H1 (cell line): Measurements from ENCODE around the gene MATN1. TPM values are rescaled to one million over a fixed set of nuclear protein-coding genes. Genes with fewer than 3 reads are reported as not detected.

Experiments
- CTCF ChIA-PET: fragments of 300-600 bp; sonication (Branson Sonifier 250); formaldehyde crosslinking; loops from one replicate; lab custom pipeline; 2021; ENCODE audit not compliant: partially characterized antibody; lab: Charles Lee
- POLR2A ChIA-PET: fragments of 300-600 bp; sonication (Branson Sonifier 250); formaldehyde crosslinking; loops from one replicate; lab custom pipeline; 2021; ENCODE audit warnings: inconsistent platforms; ENCODE audit not compliant: partially characterized antibody; lab: Charles Lee
- DNase-seq, 2 experiments: peaks; one replicate each; pipeline versions ENCODE4 v3.0.0 to v3.0.0-alpha.2; 2010 to 2022; ENCODE audit warnings: low spot score in 2 of 2, low read depth in 1 of 2, mixed read lengths in 1 of 2
- FAIRE-seq: peaks from 2 replicates; lab custom pipeline; 2011; peaks lifted over from hg19 to GRCh38; lab: Jason Lieb, UNC
- H2AFZ ChIP-seq: 2 replicates; pipeline ENCODE4 v1.8.1; 2012; ENCODE audit warnings: low read length, inconsistent platforms
- H2AK5ac ChIP-seq: 2 replicates; pipeline ENCODE4 v1.6.1; 2013; ENCODE audit warnings: low read depth, low read length
- H2BK120ac ChIP-seq: replicated peaks from 2 replicates; pipeline ENCODE3; 2013; ENCODE audit warnings: low read depth, low read length, inconsistent platforms
- H2BK12ac ChIP-seq: 2 replicates; pipeline ENCODE4 v1.6.1; 2013; ENCODE audit warnings: low read depth, low read length
- H2BK15ac ChIP-seq: 2 replicates; pipeline ENCODE4 v1.6.1; 2013; ENCODE audit warnings: low read length
- H2BK20ac ChIP-seq: 2 replicates; pipeline ENCODE4 v1.6.1; 2013; ENCODE audit warnings: low read length
- H2BK5ac ChIP-seq: 2 replicates; pipeline ENCODE4 v1.6.1; 2013; ENCODE audit warnings: low read depth, low read length
- H3K14ac ChIP-seq: 2 replicates; pipeline ENCODE4 v1.6.1; 2013; ENCODE audit warnings: inconsistent platforms; ENCODE audit not compliant: insufficient read length
- H3K18ac ChIP-seq: 2 replicates; pipeline ENCODE4 v1.6.1; 2013; ENCODE audit warnings: low read length; ENCODE audit errors: extremely low read depth
- H3K23ac ChIP-seq: 2 replicates; pipeline ENCODE4 v1.6.1; 2013; ENCODE audit warnings: inconsistent platforms; ENCODE audit not compliant: insufficient read length
- H3K23me2 ChIP-seq: 2 replicates; pipeline ENCODE4 v1.6.1; 2013; ENCODE audit warnings: low read depth, low read length
- H3K27ac ChIP-seq: 2 replicates; pipeline ENCODE4 v1.6.1; 2011; ENCODE audit warnings: low read depth, low read length, inconsistent platforms
- H3K27me3 ChIP-seq, 4 experiments: replicated peaks in 1 of 4; 1 replicate in 1 of 4; 2 replicates in 3 of 4; pipeline versions ENCODE4 v1.6.1 to v1.8.1; 2011 to 2013; ENCODE audit warnings: low read length in 3 of 4, mild to moderate bottlenecking in 3 of 4, inconsistent platforms in 2 of 4, mixed read lengths in 2 of 4, moderate library complexity in 1 of 4; ENCODE audit not compliant: control insufficient read depth in 3 of 4, insufficient read depth in 3 of 4; ENCODE audit errors: extremely low read depth in 1 of 4
- H3K36me3 ChIP-seq, 4 experiments: 2 replicates each; pipeline versions ENCODE4 v1.6.1 to v1.8.1; 2011 to 2013; ENCODE audit warnings: mild to moderate bottlenecking in 4 of 4, low read length in 3 of 4, moderate library complexity in 2 of 4, control low read depth in 1 of 4, inconsistent platforms in 1 of 4; ENCODE audit not compliant: insufficient read depth in 4 of 4, control insufficient read depth in 2 of 4
- H3K4ac ChIP-seq: replicated peaks from 2 replicates; pipeline ENCODE3; 2013; ENCODE audit warnings: low read length, low read depth, mixed read lengths, inconsistent platforms; ENCODE audit not compliant: insufficient read length
- H3K4me1 ChIP-seq, 4 experiments: replicated peaks in 1 of 4; 1 replicate in 1 of 4; 2 replicates in 3 of 4; pipeline versions ENCODE4 v1.6.1 to v1.8.1; 2011 to 2013; ENCODE audit warnings: low read length in 3 of 4, inconsistent platforms in 2 of 4, mixed read lengths in 1 of 4; ENCODE audit not compliant: insufficient read depth in 4 of 4, control insufficient read depth in 3 of 4
- H3K4me2 ChIP-seq, 2 experiments: 2 replicates each; pipeline versions ENCODE4 v1.6.1 to v1.8.1; 2011 to 2013; ENCODE audit warnings: low read depth in 2 of 2, low read length in 2 of 2, control low read depth in 1 of 2, inconsistent platforms in 1 of 2, mild to moderate bottlenecking in 1 of 2; ENCODE audit not compliant: insufficient read depth in 1 of 2
- H3K4me3 ChIP-seq, 4 experiments: fragments of 200-600, 300-600 bp in 1 of 4; sonication (generic), shearing (Covaris generic), sonication (Bioruptor Twin) in 1 of 4; 2 replicates each; pipeline versions ENCODE4 v1.5.1 to v1.8.1; 2011 to 2016; ENCODE audit warnings: low read length in 4 of 4, low read depth in 3 of 4, control low read depth in 2 of 4, inconsistent platforms in 2 of 4, mild to moderate bottlenecking in 2 of 4, mixed read lengths in 1 of 4, moderate library complexity in 1 of 4; ENCODE audit not compliant: insufficient read depth in 2 of 4; ENCODE audit errors: extremely low read depth in 1 of 4
- H3K56ac ChIP-seq: replicated peaks from 2 replicates; pipeline ENCODE3; 2013; ENCODE audit warnings: low read depth, mild to moderate bottlenecking, mixed read lengths, low read length, inconsistent platforms; ENCODE audit not compliant: insufficient read length
- H3K79me1 ChIP-seq: 2 replicates; pipeline ENCODE4 v1.6.1; 2013; ENCODE audit warnings: low read depth, low read length, control low read depth
- H3K79me2 ChIP-seq, 2 experiments: 2 replicates each; pipeline versions ENCODE4 v1.6.1 to v1.8.1; 2012 to 2013; ENCODE audit warnings: low read length in 2 of 2, mild to moderate bottlenecking in 2 of 2, inconsistent platforms in 1 of 2; ENCODE audit not compliant: insufficient read depth in 2 of 2, control insufficient read depth in 1 of 2
- H3K9ac ChIP-seq, 4 experiments: replicated peaks in 1 of 4; 1 replicate in 1 of 4; 2 replicates in 3 of 4; pipeline versions ENCODE4 v1.6.1 to v1.8.1; 2011 to 2013; ENCODE audit warnings: low read depth in 3 of 4, low read length in 3 of 4, control low read depth in 2 of 4, mild to moderate bottlenecking in 2 of 4, moderate library complexity in 2 of 4, inconsistent platforms in 1 of 4; ENCODE audit errors: extremely low read depth in 1 of 4
- H3K9me3 ChIP-seq, 2 experiments: 2 replicates each; pipeline versions ENCODE4 v1.6.1 to v1.8.1; 2012 to 2013; ENCODE audit warnings: mild to moderate bottlenecking in 2 of 2, moderate library complexity in 2 of 2, control low read depth in 1 of 2, inconsistent platforms in 1 of 2, low read depth in 1 of 2, low read length in 1 of 2, mixed read lengths in 1 of 2; ENCODE audit not compliant: insufficient read depth in 2 of 2
- H4K20me1 ChIP-seq, 2 experiments: replicated peaks in 1 of 2; 2 replicates each; pipeline versions ENCODE3 to v1.8.1; 2011 to 2013; ENCODE audit warnings: inconsistent platforms in 2 of 2, low read length in 2 of 2, mild to moderate bottlenecking in 1 of 2; ENCODE audit not compliant: insufficient read depth in 2 of 2, control insufficient read depth in 1 of 2
- H4K5ac ChIP-seq: 2 replicates; pipeline ENCODE4 v1.6.1; 2013; ENCODE audit warnings: low read length, low read depth, mixed read lengths, inconsistent platforms; ENCODE audit not compliant: insufficient read length
- H4K8ac ChIP-seq: 2 replicates; pipeline ENCODE4 v1.8.0; 2013; ENCODE audit warnings: mild to moderate bottlenecking, moderate library complexity, low read length, inconsistent platforms; ENCODE audit not compliant: insufficient read depth; ENCODE audit errors: extremely low read depth
- H4K91ac ChIP-seq: replicated peaks from 2 replicates; pipeline ENCODE3; 2013; ENCODE audit warnings: low read length, mixed read lengths, inconsistent platforms; ENCODE audit not compliant: insufficient read length
- CTBP2 ChIP-seq: IDR thresholded peaks from 2 replicates; pipeline ENCODE4 v1.7.0; 2011; ENCODE audit warnings: borderline replicate concordance, mild to moderate bottlenecking, moderate library complexity, mixed read lengths, low read length; ENCODE audit not compliant: insufficient read depth, insufficient read length
- CTCF ChIP-seq, 3 experiments: IDR thresholded peaks; 1 replicate in 2 of 3; 2 replicates in 1 of 3; pipeline versions ENCODE4 v1.5.1 to v1.6.1; 2011; ENCODE audit warnings: low read length in 3 of 3, mild to moderate bottlenecking in 3 of 3, inconsistent platforms in 2 of 3, low read depth in 1 of 3, moderate library complexity in 1 of 3; ENCODE audit not compliant: insufficient read depth in 1 of 3; ENCODE audit errors: control extremely low read depth in 1 of 3
- KDM5A ChIP-seq: fragments of 200-600 bp; IDR thresholded peaks from 2 replicates; pipeline ENCODE4 v1.7.1; 2012; ENCODE audit warnings: mild to moderate bottlenecking, low read length, inconsistent platforms, mixed read lengths
- MAX ChIP-seq: IDR thresholded peaks from 2 replicates; pipeline ENCODE4 v1.6.1; 2012; ENCODE audit warnings: inconsistent platforms
- POLR2AphosphoS5 ChIP-seq: IDR thresholded peaks from 2 replicates; pipeline ENCODE4 v1.6.1; 2011; ENCODE audit warnings: low read depth, low read length
- RXRA ChIP-seq: IDR thresholded peaks from 2 replicates; pipeline ENCODE4 v1.6.1; 2011; ENCODE audit warnings: low read depth, mild to moderate bottlenecking, low read length, moderate library complexity; ENCODE audit not compliant: insufficient read depth
- WGBS, 2 experiments: shearing (Covaris generic) in 1 of 2; methylation state at CpG; one replicate each; pipeline versions ENCODE4 v1.1.6 to v1.1.7; 2013 to 2015; ENCODE audit warnings: low lambda C conversion rate in 2 of 2, mixed read lengths in 2 of 2, inconsistent platforms in 1 of 2, low coverage in 1 of 2, missing lambda C conversion rate in 1 of 2; ENCODE audit not compliant: insufficient replicate concordance in 2 of 2, insufficient coverage in 1 of 2, insufficient read length in 1 of 2; ENCODE audit errors: extremely low coverage in 1 of 2, missing lambda C conversion rate in 1 of 2; 5-methylcytosine and 5-hydroxymethylcytosine counted together
- polyA plus RNA-seq, 7 experiments: library from polyadenylated mRNA; depleted of rRNA in 3 of 7; stranded (reverse) in 5 of 7; unstranded in 2 of 7; fragments of >200 nt in 5 of 7; fragments of 200-250 nt in 2 of 7; gene quantifications; 1 replicate in 5 of 7; 2 replicates in 1 of 7; 4 replicates in 1 of 7; pipeline versions ENCODE4 v1.2.1 to v1.2.3, GENCODE V29; 2011 to 2013; ENCODE audit warnings: missing spikeins in 2 of 7, mixed read lengths in 2 of 7
- total RNA-seq: library from RNA; stranded (reverse); fragmentation: NEBNext Ultra II Directional; extraction: Animal tissue kit (Norgen Biotek cat#: 25700); gene quantifications from 2 replicates; pipeline ENCODE4 v1.2.1, GENCODE V29; 2021
- TF ChIP-seq, protein P1 (sequence below): IDR thresholded peaks from 2 replicates; pipeline ENCODE4 v1.6.1; 2011; ENCODE audit warnings: low read depth, mild to moderate bottlenecking, low read length; ENCODE audit not compliant: insufficient read depth

MATN1 gene
- total and polyA plus RNA-seq, 2 of the 8 experiments (the other 6 are each of a cell fraction or from before 2014, with no cell fraction given) = 0.12 to 0.28 TPM

- H3K14ac ChIP-seq = no peak overlapping the region
- H3K4me3 ChIP-seq = no peak overlapping the region
- H3K36me3 ChIP-seq = no peaks in the 10 kb centered on the region
- no peak overlapping the region for H2BK5ac ChIP-seq
- ChIA-PET POLR2A (interaction anchor here (0.8 to 1.7 kb wide), 5 partner anchors 17 to 32 kb away, joined by 3 to 4 read pairs (median 3); no protein-coding TSS in a partner anchor), CTCF (interaction anchor here (0.6 to 55.1 kb wide), 6 partner anchors 4 to 171 kb away, joined by 3 to 1640 read pairs (median 5); partner anchors contain the start of genes LAPTM5 and MATN1)
- DNase-seq = no peak
- H2BK120ac ChIP-seq = no peak overlapping the region
- no peak overlapping the region for H3K9ac ChIP-seq
- H3K23ac ChIP-seq = no peak overlapping the region
- WGBS, 2 experiments = 83% methylated on average over 11 of the region's 11 CpGs; no CpG with 5 or more reads in 1 of the 2 experiments
- no peak overlapping the region for H4K91ac ChIP-seq
- H3K4me2 ChIP-seq = no peak overlapping the region; a peak in 1 of 4 replicates
- H2BK12ac ChIP-seq = peak overlapping the region; percentile 1; the same call in 1 of the 2 replicates
- peaks cover 0 to 8% (median 2%) of the 10 kb centered on the region in 4 experiments; a peak in 4 of 7 replicates for H3K4me1 ChIP-seq
- H2AK5ac ChIP-seq = no peak overlapping the region
- H3K79me1 ChIP-seq = no peaks in the 10 kb centered on the region
- no peak overlapping the region for H3K27ac ChIP-seq
- H4K20me1 ChIP-seq = no peaks in the 10 kb centered on the region
- no peak overlapping the region for H2BK20ac ChIP-seq
- H2BK15ac ChIP-seq = no peak overlapping the region
- no peak overlapping the region for H3K18ac ChIP-seq
- no peak for FAIRE-seq
- H3K23me2 ChIP-seq = no peaks in the 10 kb centered on the region; the same call in 1 of the 2 replicates
- H3K79me2 ChIP-seq = no peaks in the 10 kb centered on the region
- no peak overlapping the region for H3K56ac ChIP-seq
- no peak overlapping the region for H4K5ac ChIP-seq
- H4K8ac ChIP-seq = no peak overlapping the region
- no peak overlapping the region for H2AFZ ChIP-seq
- no peaks in the 10 kb centered on the region for H3K27me3 ChIP-seq
- no peaks in the 10 kb centered on the region for H3K9me3 ChIP-seq
- H3K4ac ChIP-seq = no peak overlapping the region
- TF ChIP-seq RXRA = no peak
- no peak for TF ChIP-seq CTCF (IDR thresholded peaks at IDR 0.05; ENCODE audit: control extremely low read depth in 1 of 3, insufficient read depth in 1 of 3, low read depth in 1 of 3, low read length in 3 of 3)
- no peak for TF ChIP-seq POLR2AphosphoS5
- TF ChIP-seq MAX = no peak
- TF ChIP-seq KDM5A = no peak
- TF ChIP-seq CTBP2 = no peak
- TF ChIP-seq, protein P1, sequence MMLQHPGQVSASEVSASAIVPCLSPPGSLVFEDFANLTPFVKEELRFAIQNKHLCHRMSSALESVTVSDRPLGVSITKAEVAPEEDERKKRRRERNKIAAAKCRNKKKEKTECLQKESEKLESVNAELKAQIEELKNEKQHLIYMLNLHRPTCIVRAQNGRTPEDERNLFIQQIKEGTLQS = no peak
Observed at GRCh38 chr1:30761381-30762151, 38.2 kb upstream of the MATN1 start.
